ENCODE results near the gene ABCD3.
"Not testable (repeated sequence)": the region's sequence is repeated elsewhere in the genome, so short reads cannot be mapped to it uniquely, and the experiment has no call there.

Gene ABCD3

DNA sequence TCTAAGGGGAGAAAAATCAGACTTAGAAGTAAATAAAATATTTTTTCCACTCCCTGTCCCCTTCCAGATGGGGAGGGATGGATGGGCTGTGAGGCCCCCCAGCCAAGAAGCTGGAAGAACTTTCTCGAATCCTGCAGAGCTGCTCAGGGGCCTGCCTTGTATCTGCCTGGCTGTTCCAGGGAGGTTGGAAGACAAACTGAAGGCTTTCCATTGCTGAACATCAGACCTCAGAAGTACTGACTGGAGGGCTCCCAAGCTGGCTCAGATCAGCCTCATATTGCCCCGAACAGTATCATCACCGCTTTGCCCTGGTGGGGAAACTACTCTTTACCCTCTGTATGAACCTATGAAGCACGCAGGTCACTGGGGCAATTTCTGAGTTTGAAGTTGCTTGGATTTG lies 135.7 kb downstream of the ABCD3 start:
- no peak for DNase-seq

DNA sequence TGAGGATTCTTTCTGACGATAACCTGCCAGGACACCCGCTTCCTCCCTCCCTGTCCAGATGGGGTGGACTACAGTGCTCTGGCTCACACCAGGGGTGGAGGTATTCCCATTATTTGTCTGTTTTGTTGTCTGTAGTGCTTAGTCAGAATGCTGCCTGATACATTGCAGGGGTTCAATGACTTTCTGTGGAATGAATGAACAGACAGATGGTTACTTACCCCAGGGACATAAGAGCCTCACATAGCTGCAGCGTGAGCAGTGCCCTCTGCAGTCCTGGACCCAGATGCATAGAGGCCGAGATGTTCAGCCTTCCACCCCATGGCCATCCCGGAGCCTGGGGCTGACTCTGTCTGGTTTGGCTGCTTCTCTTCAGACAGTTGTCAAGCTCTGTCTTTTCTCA lies 136.4 kb downstream of the ABCD3 start:
- DNase-seq, result no peak

DNA sequence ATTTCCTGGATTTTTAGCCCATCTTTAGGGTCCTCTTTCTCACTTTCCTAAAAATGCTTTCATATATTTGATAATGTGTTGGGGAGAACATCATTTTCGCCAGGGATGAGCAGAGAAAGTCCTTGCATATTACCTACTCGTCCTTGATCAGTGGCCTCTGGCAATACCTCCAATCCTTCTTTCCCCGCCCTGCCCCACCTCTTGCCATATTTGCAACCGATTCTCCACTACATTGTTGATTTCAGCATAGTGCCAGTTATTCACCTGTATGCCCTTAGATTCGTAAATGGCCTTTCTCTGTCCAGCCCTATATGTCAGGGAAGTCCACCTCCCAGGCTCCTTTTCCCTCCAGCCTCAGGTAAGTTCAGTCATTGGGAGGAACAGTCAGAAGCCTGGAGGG lies 136.9 kb downstream of the ABCD3 start:
- DNase-seq, result no peak

DNA sequence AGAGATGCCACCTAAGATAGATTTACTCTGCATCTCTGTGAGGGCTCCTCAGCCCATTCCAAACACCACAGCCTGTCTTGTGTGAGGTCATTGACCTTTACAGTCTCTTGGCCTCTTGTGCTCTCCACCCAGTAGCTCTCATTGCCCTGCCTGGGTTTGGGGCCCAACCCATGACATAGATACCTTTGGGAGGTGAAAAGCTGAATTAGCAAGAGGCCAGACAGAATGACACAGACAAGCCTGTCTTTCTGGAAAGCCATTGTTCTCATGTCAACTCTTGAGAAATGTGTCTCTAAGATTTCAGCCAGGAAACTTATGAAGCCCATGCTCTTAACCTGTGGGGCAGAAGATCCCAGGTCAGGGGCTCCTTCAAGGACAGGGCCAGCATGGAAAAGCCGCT lies 141.7 kb downstream of the ABCD3 start:
- DNase-seq, result no peak

- DNase-seq, result no peak
Measured at GRCh38 chr1:94560333-94560732, 142.1 kb downstream of the ABCD3 start.

- no peak for DNase-seq
Measured at GRCh38 chr1:94562519-94563260, 144.5 kb downstream of the ABCD3 start.

DNA sequence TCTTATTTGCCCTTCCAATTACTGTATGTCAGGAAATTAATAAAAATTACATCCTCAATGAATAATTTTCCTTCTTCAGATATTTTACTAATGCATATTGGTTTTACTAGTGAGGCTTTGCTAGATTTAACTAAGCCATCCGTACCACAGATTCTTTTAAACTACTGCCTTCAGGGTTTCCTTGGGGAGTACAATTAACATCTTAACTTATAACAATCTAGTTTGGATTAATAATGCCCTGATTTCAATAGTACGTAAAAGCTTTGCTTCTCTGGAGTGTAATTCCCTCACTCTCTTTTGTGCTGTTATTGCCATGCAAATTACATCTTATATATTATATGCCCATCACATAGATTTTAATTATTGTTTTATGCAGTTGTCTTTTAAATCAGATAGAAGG lies 147.7 kb downstream of the ABCD3 start:
- DNase-seq, result no peak

- not testable (repeated sequence) for DNase-seq
Measured at GRCh38 chr1:94566436-94566835, 148.2 kb downstream of the ABCD3 start.

DNA sequence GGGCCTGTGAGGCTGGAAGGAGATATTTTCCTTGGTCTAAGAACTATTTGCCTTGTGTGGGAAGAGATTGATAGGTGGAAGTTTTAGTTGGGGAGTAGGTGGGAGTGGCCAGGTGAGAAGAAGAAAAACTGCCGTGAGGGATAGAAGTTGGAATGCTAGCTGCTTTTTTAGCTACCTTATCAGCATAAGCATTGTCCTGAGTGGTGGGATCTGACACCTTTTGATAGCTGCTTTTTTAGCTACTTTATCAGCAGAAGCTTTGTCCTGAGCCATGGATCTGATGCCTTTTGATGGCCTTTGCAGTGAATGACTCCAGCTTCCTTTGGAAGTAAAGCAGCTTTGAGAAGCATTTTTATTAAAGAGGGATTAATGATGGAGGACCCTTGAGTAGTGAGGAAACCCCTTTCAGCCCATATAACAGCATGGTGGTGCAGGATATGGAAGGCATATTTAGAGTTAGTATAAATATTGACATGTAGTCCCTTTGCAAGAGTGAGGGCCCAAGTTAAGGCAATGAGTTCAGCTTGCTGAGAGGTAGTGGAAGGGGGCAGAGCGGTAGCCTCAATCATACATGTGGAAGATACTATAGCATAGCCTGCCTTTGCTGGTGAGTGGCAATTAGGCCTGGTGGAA lies 149.9 kb downstream of the ABCD3 start:
- DNase-seq, result not testable (repeated sequence)
